Stimulated activated naive CD8-positive, alpha-beta T cell treated with anti-CD3 and anti-CD28 coated beads, Interleukin-15, amount 100 ng/mL, for 72 hours (primary cell): ENCODE data around the gene ERMN.

Experiments used
- ATAC-seq: fragments of 150-1000 bp; cut with Tn5 transposase; 2 replicates; pipeline ENCODE4 v1.10.0; 2021; ENCODE audit warnings: mild to moderate bottlenecking, moderate library complexity
- DNase-seq, 2 donors: peaks; one replicate each; pipeline ENCODE4 v3.0.0; 2021 to 2022
- H3K27ac Mint-ChIP-seq, 2 donors: one replicate each; pipeline ENCODE4 v1.8.0; 2022; ENCODE audit warnings: mild to moderate bottlenecking in 2 of 2, mixed read lengths in 2 of 2, moderate library complexity in 2 of 2
- H3K27me3 Mint-ChIP-seq: one replicate; pipeline ENCODE4 v1.8.0; 2022; ENCODE audit warnings: mixed read lengths
- H3K4me1 Mint-ChIP-seq: one replicate; pipeline ENCODE4 v1.8.0; 2022; ENCODE audit warnings: mild to moderate bottlenecking, mixed read lengths
- H3K4me3 Mint-ChIP-seq, 2 donors: one replicate each; pipeline ENCODE4 v1.8.0; 2022; ENCODE audit warnings: mild to moderate bottlenecking in 2 of 2, mixed read lengths in 2 of 2, moderate library complexity in 1 of 2
- H3K9me3 Mint-ChIP-seq, 2 donors: one replicate each; pipeline ENCODE4 v1.8.0; 2022; ENCODE audit warnings: mixed read lengths in 2 of 2

Gene ERMN

DNA sequence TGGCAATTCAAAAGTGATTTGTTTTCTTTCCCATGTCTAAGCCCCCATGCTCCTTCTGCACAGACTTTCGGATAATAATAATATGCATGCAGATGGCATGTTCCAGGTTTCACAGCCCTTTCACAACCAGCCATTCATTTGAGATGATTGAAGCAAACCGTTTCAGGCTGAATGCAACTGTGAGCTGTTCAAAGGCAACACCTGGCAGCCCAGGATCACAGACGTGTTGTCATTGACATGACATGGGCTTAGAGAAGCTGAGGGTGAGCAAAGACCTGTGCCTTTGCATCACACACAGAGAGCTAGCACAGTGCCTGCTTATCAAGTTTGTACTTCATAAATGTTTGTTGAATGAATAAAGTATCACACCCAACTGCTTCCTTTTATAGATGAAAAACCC lies 12.4 kb upstream of the ERMN start:
- Mint-ChIP-seq H3K4me3 (no peak overlapping the region), H3K4me1 (peaks cover 47% of the 10 kb centered on the region), H3K27ac (no peak overlapping the region), H3K9me3 (peaks cover 21 to 22% of the 10 kb centered on the region in 2 donors), H3K27me3 (no peaks in the 10 kb centered on the region)
- no peak for ATAC-seq
- no peak for DNase-seq

DNA sequence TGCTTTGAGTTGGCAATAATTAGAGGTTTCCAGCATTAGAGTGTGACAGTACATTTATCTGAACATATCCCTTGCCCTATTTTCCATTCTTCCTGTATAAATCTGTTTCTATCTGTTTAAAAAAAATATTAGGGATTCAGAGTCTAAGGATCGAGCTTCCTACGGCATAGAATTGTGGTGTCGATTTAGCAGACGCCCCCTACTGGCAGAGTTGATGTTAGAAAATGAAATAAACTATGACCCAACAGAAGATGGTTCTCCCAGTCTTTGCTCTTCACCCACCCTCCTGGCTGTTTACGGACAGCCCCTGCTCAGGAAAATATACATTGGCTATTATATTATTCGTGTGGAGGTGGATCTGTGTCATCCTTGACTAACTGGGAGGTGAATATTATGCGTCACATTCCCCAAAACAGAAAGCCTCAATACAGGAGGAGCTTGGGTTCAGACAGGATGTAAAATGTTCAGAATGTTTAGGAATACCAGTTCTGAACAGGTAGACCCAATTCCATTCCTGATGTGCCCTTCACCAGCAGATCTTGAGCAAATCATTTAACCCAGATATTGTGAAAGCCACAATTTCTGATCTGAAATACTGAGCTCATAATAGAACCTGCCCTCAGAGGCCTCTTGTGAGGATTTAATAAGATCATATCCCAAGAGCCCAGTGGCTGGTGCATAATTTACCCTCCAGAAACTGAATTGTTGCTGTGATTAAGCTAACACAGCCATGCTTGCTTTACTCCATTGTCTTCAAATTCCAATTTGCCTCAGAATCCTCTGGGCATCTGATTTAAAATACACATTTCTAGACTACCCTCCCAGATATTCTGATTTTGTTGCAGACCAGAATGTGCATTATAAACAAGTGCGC lies 10.8 kb upstream of the ERMN start:
- ATAC-seq (no peak), DNase-seq (peak; percentile 26 to 31)
- peaks cover 5 to 6% of the 10 kb centered on the region in 2 donors for H3K9me3 Mint-ChIP-seq
- peaks cover 63% of the 10 kb centered on the region for H3K4me1 Mint-ChIP-seq
- peak overlapping the region; percentile 6 to 31 for H3K27ac Mint-ChIP-seq
- H3K27me3 Mint-ChIP-seq = no peaks in the 10 kb centered on the region
- H3K4me3 Mint-ChIP-seq = peak overlapping the region; percentile 46 to 72

DNA sequence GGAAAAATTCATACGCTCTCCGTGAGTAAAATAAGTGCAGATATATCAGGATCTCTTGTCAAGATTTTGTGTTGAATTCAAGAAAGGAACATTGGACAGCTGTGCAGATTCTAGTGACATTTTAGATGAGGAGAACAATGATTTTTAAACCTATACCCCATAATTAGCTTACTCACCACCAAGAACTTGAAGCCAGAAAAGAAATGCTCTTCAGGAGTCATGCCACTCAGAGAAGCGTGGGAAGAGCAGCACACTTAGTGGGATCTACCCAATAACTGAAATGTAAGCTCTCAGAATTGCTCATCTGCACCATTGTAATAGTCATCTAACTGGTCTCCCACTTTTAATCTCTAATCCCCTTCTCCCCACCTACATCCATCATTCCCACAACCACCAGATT lies 9.2 kb upstream of the ERMN start:
- H3K27me3 Mint-ChIP-seq = no peaks in the 10 kb centered on the region
- no peak for ATAC-seq
- H3K4me1 Mint-ChIP-seq = peaks cover 77% of the 10 kb centered on the region
- DNase-seq = no peak
- no peaks in the 10 kb centered on the region for H3K9me3 Mint-ChIP-seq
- peak overlapping the region in 1 of 2 donors; percentile 79 for H3K27ac Mint-ChIP-seq
- H3K4me3 Mint-ChIP-seq = peak overlapping the region; percentile 68 to 73

DNA sequence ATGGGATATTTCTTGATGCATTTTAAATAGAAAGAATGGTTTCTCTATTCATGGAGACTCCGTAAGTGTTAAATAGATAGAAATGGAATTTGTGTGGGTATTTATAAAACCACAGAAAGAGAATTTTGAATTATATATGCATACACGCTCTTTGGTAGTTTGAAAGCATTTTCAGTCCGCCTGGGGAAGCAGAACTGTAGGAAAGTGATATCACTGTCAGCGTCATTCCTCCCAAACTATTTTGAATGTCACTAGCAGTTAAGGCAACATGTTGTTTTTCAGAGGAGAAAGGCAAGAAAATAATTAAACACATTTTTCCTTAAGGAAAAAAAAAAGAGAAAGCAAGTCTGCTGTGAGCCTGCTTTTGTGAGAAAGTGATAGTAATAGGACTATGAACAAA lies 8.7 kb upstream of the ERMN start:
- Mint-ChIP-seq H3K9me3 (no peaks in the 10 kb centered on the region), H3K4me3 (peak overlapping the region; percentile 68 to 73), H3K27me3 (no peaks in the 10 kb centered on the region), H3K4me1 (peaks cover 81% of the 10 kb centered on the region), H3K27ac (peak overlapping the region in 1 of 2 donors; percentile 79)
- no peak for DNase-seq
- no peak for ATAC-seq

DNA sequence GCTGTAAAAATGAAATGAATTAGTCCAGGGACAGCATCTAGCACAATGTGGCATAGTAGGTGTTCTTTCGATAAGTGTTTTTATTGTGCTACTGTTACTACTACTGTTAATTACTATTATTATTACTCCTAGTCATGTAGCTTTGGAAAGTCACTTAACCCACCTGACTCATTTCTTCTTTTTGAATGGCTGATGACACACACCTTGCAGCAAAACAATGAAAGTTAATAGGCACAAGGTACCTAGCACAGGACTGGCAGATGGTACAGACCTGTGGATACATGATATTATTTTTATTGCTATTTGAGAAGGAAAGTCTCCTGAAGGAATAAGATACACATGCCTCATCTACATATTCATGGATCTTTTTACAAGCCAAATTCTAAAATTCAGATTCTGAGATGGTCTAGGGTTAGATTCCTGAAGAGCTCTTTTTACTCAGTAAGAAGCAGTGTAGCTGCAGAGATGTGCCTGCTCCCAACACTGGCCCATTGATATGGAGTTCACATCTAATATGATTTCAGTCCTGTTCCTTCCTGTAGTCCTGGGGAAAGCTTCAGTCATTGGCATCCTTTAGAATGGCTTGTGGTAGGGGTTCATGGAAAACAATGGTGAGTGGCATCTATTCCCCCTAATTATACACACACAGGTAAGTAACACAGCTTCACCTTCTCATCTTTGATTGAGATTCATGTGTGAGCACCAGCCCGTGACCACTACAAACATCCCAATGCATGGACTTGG lies 7.9 kb upstream of the ERMN start:
- Mint-ChIP-seq H3K27ac (peak overlapping the region; percentile 79 to 94), H3K4me3 (peak overlapping the region; percentile 68 to 73), H3K27me3 (no peaks in the 10 kb centered on the region), H3K9me3 (no peaks in the 10 kb centered on the region), H3K4me1 (peaks cover 86% of the 10 kb centered on the region)
- peak; percentile 92 for ATAC-seq
- DNase-seq = no peak

DNA sequence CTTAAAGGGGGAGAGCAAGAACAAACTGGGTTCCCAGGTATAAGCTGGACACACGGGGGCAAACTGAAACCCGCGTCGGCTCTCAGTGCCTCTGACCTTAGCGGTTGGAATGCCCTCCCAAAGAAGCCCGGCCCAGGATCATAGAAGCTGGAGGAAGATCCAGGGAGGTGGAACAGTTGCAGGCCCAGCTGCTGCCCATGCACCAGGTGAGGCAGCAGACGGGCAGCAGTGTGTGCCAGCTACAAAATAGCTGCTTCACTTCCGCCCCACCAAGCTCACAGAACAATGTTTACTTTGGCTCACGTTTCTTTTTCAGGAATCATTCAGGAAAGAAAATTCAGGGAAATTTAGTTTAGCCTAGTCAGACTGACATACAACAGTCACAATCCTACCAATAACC lies 3.9 kb upstream of the ERMN start:
- no peaks in the 10 kb centered on the region for H3K9me3 Mint-ChIP-seq
- ATAC-seq (no peak), DNase-seq (no peak)
- H3K4me3 Mint-ChIP-seq = no peak overlapping the region
- H3K27me3 Mint-ChIP-seq = no peaks in the 10 kb centered on the region
- no peak overlapping the region for H3K27ac Mint-ChIP-seq
- H3K4me1 Mint-ChIP-seq = peaks cover 76% of the 10 kb centered on the region

DNA sequence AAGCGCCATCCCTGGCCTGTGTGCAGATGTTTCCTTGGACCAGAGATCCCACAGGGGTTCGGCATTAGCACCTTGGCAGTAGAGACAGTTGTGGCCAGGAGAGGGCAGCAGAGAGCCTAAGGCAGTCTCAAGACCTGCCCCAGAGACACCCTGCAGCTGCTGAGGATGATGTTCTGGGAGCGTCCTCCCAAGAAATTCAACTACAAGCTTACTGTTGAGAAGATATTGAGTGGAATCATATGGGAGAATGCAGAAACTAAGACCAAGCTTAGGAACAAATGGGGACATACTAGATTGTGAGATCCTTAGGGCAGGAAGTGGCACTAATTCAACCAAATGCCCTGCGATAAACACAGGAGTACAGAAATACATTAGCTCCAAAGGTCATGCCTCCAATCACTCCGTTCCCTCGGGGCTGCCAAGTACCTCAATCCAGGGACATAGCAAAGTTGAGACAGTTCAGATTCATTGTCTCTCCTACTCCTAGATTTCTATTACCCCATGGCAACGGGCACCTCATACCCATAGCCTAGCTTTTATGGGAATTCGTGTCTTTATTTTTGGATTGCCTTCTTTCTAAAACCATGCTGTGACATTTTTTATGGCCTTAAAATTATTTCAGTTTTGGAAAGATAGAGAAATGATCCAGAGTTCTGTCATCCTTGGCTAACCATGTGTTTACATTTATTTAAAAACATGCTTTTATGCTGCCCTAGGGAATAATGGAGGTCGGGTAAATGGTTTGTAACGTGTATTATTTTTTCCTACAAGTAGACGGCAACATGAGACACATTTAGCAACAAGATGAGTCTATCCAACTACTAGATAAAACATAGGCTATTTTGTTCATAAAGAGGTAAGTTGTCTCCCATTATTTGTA lies 2.2 kb upstream of the ERMN start:
- Mint-ChIP-seq H3K9me3 (no peaks in the 10 kb centered on the region), H3K27ac (peak overlapping the region; percentile 42 to 90), H3K4me1 (peaks cover 64% of the 10 kb centered on the region), H3K27me3 (no peaks in the 10 kb centered on the region), H3K4me3 (peak overlapping the region; percentile 68 to 71)
- ATAC-seq (peak; percentile 94), DNase-seq (peak; percentile 85)

DNA sequence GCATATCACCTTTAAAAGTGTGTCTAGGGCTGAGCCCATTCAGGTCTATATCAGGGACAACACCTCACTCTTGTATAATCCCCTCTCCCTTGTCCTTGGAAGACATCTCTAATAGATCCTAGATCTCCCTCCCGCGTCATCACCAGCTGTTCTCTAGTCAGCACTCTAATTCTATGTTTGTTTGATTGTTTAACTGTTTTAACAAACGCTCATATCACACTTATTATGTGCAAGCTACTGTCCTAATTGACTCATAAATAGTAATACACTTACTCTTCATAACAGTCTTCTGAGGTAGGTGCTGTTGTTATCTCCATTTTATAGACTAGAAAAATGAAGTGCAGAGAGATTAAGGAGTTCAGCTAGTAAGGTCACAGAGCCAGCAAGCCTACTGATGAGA lies 1.6 kb upstream of the ERMN start:
- DNase-seq (no peak), ATAC-seq (peak; percentile 72)
- H3K4me3 Mint-ChIP-seq = peak overlapping the region; percentile 68 to 71
- H3K4me1 Mint-ChIP-seq = peaks cover 63% of the 10 kb centered on the region
- H3K27me3 Mint-ChIP-seq = no peaks in the 10 kb centered on the region
- peak overlapping the region; percentile 37 to 90 for H3K27ac Mint-ChIP-seq
- H3K9me3 Mint-ChIP-seq = no peaks in the 10 kb centered on the region

DNA sequence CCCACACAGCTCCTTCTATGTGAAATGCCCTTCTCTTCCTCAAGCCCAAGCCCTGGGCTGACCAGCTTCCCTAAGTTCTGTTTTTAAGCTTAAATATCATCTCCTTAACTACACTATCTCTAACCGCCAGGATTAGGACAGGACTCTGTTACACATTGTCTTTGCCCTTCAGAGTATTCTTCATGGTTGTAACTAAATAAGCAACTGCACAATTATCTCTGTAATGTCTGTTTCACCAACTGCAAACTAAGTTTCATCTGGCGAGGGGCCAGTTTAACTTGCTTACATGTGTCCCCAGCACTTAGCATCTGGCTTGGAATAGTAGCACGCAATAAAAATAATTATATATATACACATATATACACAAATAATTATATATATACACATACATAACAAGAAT lies 1.1 kb upstream of the ERMN start:
- H3K27ac Mint-ChIP-seq = peak overlapping the region in 1 of 2 donors; percentile 86

DNA sequence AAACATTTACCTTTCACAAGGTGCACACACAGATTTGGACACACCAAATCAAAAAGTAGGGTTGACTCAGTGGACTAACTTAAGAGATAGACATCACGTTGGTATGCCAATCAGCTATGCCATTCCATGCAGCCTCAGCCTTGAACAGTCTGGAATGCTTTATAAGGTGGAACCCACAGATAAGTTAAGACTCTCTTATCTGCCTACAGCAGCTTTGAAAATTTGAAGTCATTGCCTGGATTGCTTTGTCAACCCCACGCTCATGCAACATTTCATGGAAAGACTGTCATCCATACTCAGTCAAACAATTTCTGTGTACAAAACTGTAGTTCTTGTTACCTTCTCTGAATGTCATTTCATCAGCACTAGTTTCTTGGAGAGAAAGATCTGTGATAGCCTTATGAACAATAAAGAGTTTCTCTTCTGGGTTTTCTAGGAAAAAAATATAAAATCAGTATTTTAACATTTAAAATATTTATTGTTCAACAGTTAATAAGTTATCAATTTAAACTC lies 1.2 kb downstream of the ERMN start:
- H3K27ac Mint-ChIP-seq = no peak overlapping the region
- no peaks in the 10 kb centered on the region for H3K27me3 Mint-ChIP-seq

More for the DNA sequence above, 1.1 kb upstream of the ERMN start:
- ATAC-seq (no peak), DNase-seq (no peak)
- Mint-ChIP-seq H3K4me3 (peak overlapping the region in 1 of 2 donors; percentile 23), H3K4me1 (peaks cover 60% of the 10 kb centered on the region), H3K9me3 (no peaks in the 10 kb centered on the region), H3K27me3 (no peaks in the 10 kb centered on the region)

DNA sequence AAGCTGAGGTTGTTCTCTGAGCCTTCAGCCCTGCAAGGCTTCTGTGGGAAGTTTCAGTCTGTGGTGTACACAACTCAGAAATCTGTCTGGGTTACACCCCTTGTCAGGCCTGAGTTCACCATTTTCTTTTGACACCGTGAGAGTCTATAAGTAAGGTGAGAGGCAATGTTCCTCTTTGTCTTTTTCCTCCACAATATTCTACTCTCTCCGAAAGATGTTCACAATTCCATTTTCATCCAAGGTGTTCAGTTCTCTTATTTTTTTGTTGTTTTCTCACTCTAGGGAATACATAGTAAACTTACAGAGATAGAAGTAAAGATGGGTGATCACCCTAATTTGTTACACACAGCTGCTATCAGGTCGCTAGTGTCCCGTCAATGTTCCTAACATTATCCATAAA lies 3.2 kb downstream of the ERMN start:
- Mint-ChIP-seq H3K4me3 (no peak overlapping the region), H3K9me3 (no peaks in the 10 kb centered on the region), H3K27ac (no peak overlapping the region), H3K4me1 (peaks cover 42% of the 10 kb centered on the region), H3K27me3 (no peaks in the 10 kb centered on the region)
- DNase-seq = no peak
- ATAC-seq = no peak

More for the DNA sequence above, 1.2 kb downstream of the ERMN start:
- ATAC-seq = no peak
- Mint-ChIP-seq H3K4me1 (peaks cover 52% of the 10 kb centered on the region), H3K4me3 (no peak overlapping the region), H3K9me3 (no peaks in the 10 kb centered on the region)
- DNase-seq = no peak

DNA sequence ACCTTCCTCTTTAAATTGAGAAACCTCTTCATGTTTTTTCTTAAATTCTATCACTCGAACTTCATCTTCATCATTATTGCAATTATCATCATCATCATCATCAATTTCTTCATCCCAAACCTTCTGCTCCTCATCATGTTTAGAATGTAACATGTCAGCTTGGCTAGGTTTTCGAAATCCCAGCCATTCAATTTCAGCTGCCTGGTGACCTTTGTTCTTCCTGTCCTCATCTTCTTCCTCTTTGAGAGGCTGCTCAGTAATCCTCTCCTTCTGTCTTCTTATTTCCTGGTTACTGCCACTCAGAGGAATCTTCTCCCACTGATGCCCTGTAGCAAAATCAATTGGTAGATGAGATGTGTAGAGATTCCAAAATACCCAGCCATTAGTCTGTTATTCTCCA lies 4.2 kb downstream of the ERMN start:
- H3K4me1 Mint-ChIP-seq = peaks cover 34% of the 10 kb centered on the region
- no peak for DNase-seq
- ATAC-seq = no peak
- peak overlapping the region in 1 of 2 donors; percentile 39 for H3K4me3 Mint-ChIP-seq
- H3K9me3 Mint-ChIP-seq = no peaks in the 10 kb centered on the region
- no peak overlapping the region for H3K27ac Mint-ChIP-seq
- H3K27me3 Mint-ChIP-seq = no peaks in the 10 kb centered on the region

DNA sequence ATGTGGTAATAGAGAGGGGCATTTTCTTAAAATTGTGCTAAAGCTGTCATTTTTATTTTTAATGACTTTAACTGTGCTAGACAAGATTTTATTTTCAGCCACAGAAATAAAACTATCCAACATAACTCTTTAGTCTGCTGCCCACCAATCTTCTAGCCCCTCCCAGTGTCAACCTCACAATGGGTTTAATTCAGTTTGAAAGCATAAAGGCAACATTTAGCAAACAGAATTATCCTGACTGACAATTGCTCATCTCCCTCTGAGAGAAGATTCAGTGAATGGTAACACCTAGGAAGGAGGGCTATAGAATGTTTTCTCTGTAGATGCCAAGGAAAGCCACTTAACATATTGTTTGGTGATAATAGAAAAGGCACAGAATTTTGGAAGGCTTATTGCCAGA lies 5.2 kb downstream of the ERMN start:
- peak overlapping the region in 1 of 2 donors; percentile 8 for H3K4me3 Mint-ChIP-seq
- ATAC-seq (no peak), DNase-seq (no peak)
- no peak overlapping the region for H3K27ac Mint-ChIP-seq
- H3K27me3 Mint-ChIP-seq = no peaks in the 10 kb centered on the region
- H3K4me1 Mint-ChIP-seq = peaks cover 37% of the 10 kb centered on the region
- no peaks in the 10 kb centered on the region for H3K9me3 Mint-ChIP-seq

DNA sequence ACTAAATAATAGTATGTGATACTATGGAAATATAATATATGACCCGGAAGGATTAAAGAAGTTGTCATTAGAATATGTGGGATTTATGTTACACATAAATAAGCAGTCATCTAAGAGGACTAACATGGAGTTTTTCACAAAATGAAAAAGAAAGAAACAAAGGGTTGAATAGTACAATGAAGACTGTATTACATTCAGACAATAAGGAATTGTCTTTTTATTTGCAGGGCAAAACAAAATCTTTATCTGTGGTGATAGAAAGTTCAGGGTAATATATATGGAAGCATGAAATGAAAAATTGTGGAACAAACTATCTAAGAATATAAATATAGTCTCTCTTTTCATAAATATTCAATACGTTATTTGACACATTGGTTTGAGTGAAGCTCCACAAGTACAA lies 5.8 kb downstream of the ERMN start:
- H3K4me1 Mint-ChIP-seq = peaks cover 39% of the 10 kb centered on the region
- no peaks in the 10 kb centered on the region for H3K27me3 Mint-ChIP-seq
- H3K27ac Mint-ChIP-seq = no peak overlapping the region
- H3K4me3 Mint-ChIP-seq = no peak overlapping the region
- no peak for ATAC-seq
- no peak for DNase-seq
- no peaks in the 10 kb centered on the region for H3K9me3 Mint-ChIP-seq

DNA sequence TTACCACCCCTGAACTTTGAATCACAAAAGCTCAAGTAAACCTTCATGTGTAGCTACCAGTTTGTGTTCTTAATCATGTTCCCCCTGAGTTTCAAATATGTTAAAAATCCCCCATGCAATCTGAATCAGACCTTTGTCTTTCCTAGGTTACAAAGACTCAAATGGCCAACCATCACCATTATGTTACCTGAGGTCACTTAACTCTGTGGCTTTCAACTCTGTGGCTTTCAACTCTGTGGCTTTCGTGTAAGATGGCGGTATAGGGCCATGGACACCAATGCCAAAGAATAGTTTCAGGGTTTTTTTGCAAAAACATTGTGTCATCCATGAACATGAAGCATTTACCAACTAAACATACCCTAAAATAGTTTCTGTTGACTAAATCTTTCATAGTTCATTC lies 6.7 kb downstream of the ERMN start:
- peak in 1 of 2 donors; percentile 50 for DNase-seq
- ATAC-seq = peak; percentile 91
- H3K4me3 Mint-ChIP-seq = no peak overlapping the region
- H3K9me3 Mint-ChIP-seq = no peaks in the 10 kb centered on the region
- H3K4me1 Mint-ChIP-seq = peaks cover 39% of the 10 kb centered on the region
- no peaks in the 10 kb centered on the region for H3K27me3 Mint-ChIP-seq
- no peak overlapping the region for H3K27ac Mint-ChIP-seq
